Liver (tissue), 9 donors: ENCODE data around the gene DENND11. TPM values are rescaled to one million over a fixed set of nuclear protein-coding genes. Genes with fewer than 3 reads are reported as not detected.

ENCODE experiments used
- DNase-seq: peaks from one replicate; pipeline ENCODE4 v3.0.0-alpha.2; 2017; ENCODE audit warnings: low spot score
- H3K27ac ChIP-seq, 2 donors: one replicate each; pipeline ENCODE4 v1.7.0; 2013; ENCODE audit warnings: inconsistent platforms in 2 of 2, low read length in 2 of 2, control low read depth in 1 of 2, low read depth in 1 of 2, mild to moderate bottlenecking in 1 of 2
- H3K27me3 ChIP-seq, 4 donors: one replicate each; pipeline versions ENCODE4 v1.6.1 to v1.7.0; 2013; ENCODE audit warnings: low read length in 3 of 4, inconsistent platforms in 1 of 4, mild to moderate bottlenecking in 1 of 4, moderate library complexity in 1 of 4; ENCODE audit not compliant: control insufficient read depth in 4 of 4, insufficient read depth in 4 of 4
- H3K36me3 ChIP-seq, 4 donors: one replicate each; pipeline versions ENCODE4 v1.6.1 to v1.7.0; 2013; ENCODE audit warnings: low read length in 3 of 4, mild to moderate bottlenecking in 3 of 4, low read depth in 1 of 4, moderate library complexity in 1 of 4; ENCODE audit not compliant: control insufficient read depth in 4 of 4, insufficient read depth in 3 of 4
- H3K4me1 ChIP-seq, 4 donors: one replicate each; pipeline versions ENCODE4 v1.6.1 to v1.7.0; 2013; ENCODE audit warnings: low read length in 3 of 4, mild to moderate bottlenecking in 3 of 4, moderate library complexity in 1 of 4; ENCODE audit not compliant: control insufficient read depth in 4 of 4, insufficient read depth in 4 of 4
- H3K4me3 ChIP-seq, 3 donors: one replicate each; pipeline versions ENCODE4 v1.6.1 to v1.7.0; 2013; ENCODE audit warnings: low read length in 3 of 3, control low read depth in 1 of 3, low read depth in 1 of 3, mild to moderate bottlenecking in 1 of 3
- H3K9ac ChIP-seq, 2 donors: one replicate each; pipeline ENCODE4 v1.7.0; 2013; ENCODE audit warnings: low read length in 2 of 2, mild to moderate bottlenecking in 2 of 2, moderate library complexity in 2 of 2, control low read depth in 1 of 2, low read depth in 1 of 2
- H3K9me3 ChIP-seq, 4 donors: one replicate each; pipeline versions ENCODE4 v1.6.1 to v1.7.0; 2013; ENCODE audit warnings: low read length in 3 of 4; ENCODE audit not compliant: control insufficient read depth in 4 of 4
- EGR1 ChIP-seq, 2 donors: IDR thresholded peaks; 2 replicates each; pipeline ENCODE4 v1.6.1; 2016 to 2018; ENCODE audit warnings: antibody characterized with exemption in 2 of 2, low read depth in 2 of 2
- FOXA1 ChIP-seq: IDR thresholded peaks from 2 replicates; pipeline ENCODE4 v1.6.1; 2016; ENCODE audit warnings: antibody characterized with exemption
- FOXA2 ChIP-seq: IDR thresholded peaks from 2 replicates; pipeline ENCODE4 v1.6.1; 2016; ENCODE audit warnings: antibody characterized with exemption
- GABPA ChIP-seq, 2 donors: IDR thresholded peaks in 1 of 2; conservative IDR thresholded peaks in 1 of 2; 2 replicates each; pipeline ENCODE4 v1.6.1; 2016; ENCODE audit warnings: antibody characterized with exemption in 2 of 2, mild to moderate bottlenecking in 1 of 2, moderate library complexity in 1 of 2
- HNF4A ChIP-seq, 2 donors: conservative IDR thresholded peaks; 2 replicates each; pipeline ENCODE4 v1.6.1; 2016; ENCODE audit warnings: antibody characterized with exemption in 2 of 2, mild to moderate bottlenecking in 2 of 2
- HNF4G ChIP-seq: IDR thresholded peaks from 2 replicates; pipeline ENCODE4 v1.6.1; 2016; ENCODE audit warnings: antibody characterized with exemption
- JUND ChIP-seq, 2 donors: IDR thresholded peaks; 2 replicates each; pipeline ENCODE4 v1.6.1; 2016; ENCODE audit warnings: antibody characterized with exemption in 2 of 2
- NR2F2 ChIP-seq: IDR thresholded peaks from 2 replicates; pipeline ENCODE4 v1.6.1; 2016; ENCODE audit warnings: antibody characterized with exemption
- RAD21 ChIP-seq, 2 donors: IDR thresholded peaks; 2 replicates each; pipeline ENCODE4 v1.6.1; 2016; ENCODE audit warnings: antibody characterized with exemption in 2 of 2, mild to moderate bottlenecking in 2 of 2
- RXRA ChIP-seq, 2 donors: IDR thresholded peaks; 2 replicates each; pipeline ENCODE4 v1.6.1; 2017 to 2018; ENCODE audit warnings: antibody characterized with exemption in 2 of 2, mild to moderate bottlenecking in 1 of 2
- SP1 ChIP-seq: IDR thresholded peaks from 2 replicates; pipeline ENCODE4 v1.6.1; 2018; ENCODE audit warnings: antibody characterized with exemption, mild to moderate bottlenecking
- TAF1 ChIP-seq: conservative IDR thresholded peaks from 2 replicates; pipeline ENCODE4 v1.6.1; 2016; ENCODE audit warnings: antibody characterized with exemption, mild to moderate bottlenecking
- YY1 ChIP-seq: IDR thresholded peaks from 2 replicates; pipeline ENCODE4 v1.6.1; 2016; ENCODE audit warnings: antibody characterized with exemption, mild to moderate bottlenecking
- WGBS: extraction: QIAGEN DNeasy Blood & Tissue Kit; methylation state at CpG from one replicate; pipeline ENCODE4 v1.1.7; 2013; 5-methylcytosine and 5-hydroxymethylcytosine counted together
- polyA plus RNA-seq, 2 donors: library from polyadenylated mRNA; stranded (reverse) in 1 of 2; unstranded in 1 of 2; fragments of 200-250 nt in 1 of 2; fragments of >200 nt in 1 of 2; fragmentation: Nextera tagmentation in 1 of 2; extraction: Ambion mirVana in 1 of 2; gene quantifications; one replicate each; pipeline versions ENCODE4 v1.2.1 to v1.2.3, GENCODE V29; 2013 to 2015
- total RNA-seq, 2 donors: library from RNA; depleted of rRNA; stranded (reverse); fragments of >200 nt; gene quantifications; one replicate each; pipeline ENCODE4 v1.2.3, GENCODE V29; 2014
- TF ChIP-seq, protein P1 (sequence below): IDR thresholded peaks from 2 replicates; pipeline ENCODE4 v1.6.1; 2016; ENCODE audit warnings: antibody characterized with exemption
- TF ChIP-seq, protein P2 (sequence below): fragments of 150-350 bp; IDR thresholded peaks from 2 replicates; pipeline ENCODE4 v1.5.1; 2017; ENCODE audit warnings: improper control_type of control experiment, low read depth, low read length; ENCODE audit not compliant: missing input control
- TF ChIP-seq, protein P3 (sequence below): IDR thresholded peaks from 2 replicates; pipeline ENCODE4 v1.6.1; 2016; ENCODE audit warnings: antibody characterized with exemption, mild to moderate bottlenecking
- TF ChIP-seq, protein P4 (sequence below): IDR thresholded peaks from 2 replicates; pipeline ENCODE4 v1.6.1; 2016; ENCODE audit warnings: antibody characterized with exemption
- donor health status: healthy.
- donor health status: healthy.
- donor health status: healthy.
- donor health status: healthy.
- donor health status: healthy.

The DENND11 gene
- total and polyA plus RNA-seq, 4 donors = 8.4 to 48.4 (median 12.8) TPM

DNA sequence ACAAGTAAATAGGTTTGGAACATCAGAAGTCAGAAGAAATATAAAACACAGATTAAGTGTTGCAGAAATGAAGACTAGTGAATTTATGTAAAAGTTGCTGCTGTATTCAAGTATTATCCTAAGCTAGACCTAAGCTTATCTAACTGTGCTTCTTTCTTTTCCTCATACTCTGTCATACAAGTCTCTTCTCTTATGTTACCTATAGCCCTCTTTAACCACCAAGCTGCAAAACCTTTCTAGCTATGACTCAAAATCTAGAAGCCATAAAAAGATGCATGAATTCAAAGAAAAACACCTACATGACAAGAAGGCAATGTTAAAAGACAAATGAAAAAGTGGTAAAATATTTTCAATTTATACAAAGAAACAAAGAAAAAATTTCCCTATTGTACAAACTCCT, 23.0 kb downstream of the DENND11 start:
- Histone ChIP-seq H3K4me1 (no peaks in the 10 kb centered on the region), H3K36me3 (peaks cover 0 to 19% (median 8%) of the 10 kb centered on the region in 4 donors), H3K9ac (no peak overlapping the region), H3K4me3 (no peak overlapping the region), H3K9me3 (no peaks in the 10 kb centered on the region), H3K27ac (no peak overlapping the region), H3K27me3 (no peaks in the 10 kb centered on the region)
- TF ChIP-seq SP1 = no peak
- TF ChIP-seq NR2F2 = no peak
- TF ChIP-seq FOXA1 = no peak
- TF ChIP-seq, protein P1, sequence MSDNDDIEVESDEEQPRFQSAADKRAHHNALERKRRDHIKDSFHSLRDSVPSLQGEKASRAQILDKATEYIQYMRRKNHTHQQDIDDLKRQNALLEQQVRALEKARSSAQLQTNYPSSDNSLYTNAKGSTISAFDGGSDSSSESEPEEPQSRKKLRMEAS = no peak
- no peak for TF ChIP-seq RXRA (IDR thresholded peaks at IDR 0.05)
- TF ChIP-seq, protein P2, sequence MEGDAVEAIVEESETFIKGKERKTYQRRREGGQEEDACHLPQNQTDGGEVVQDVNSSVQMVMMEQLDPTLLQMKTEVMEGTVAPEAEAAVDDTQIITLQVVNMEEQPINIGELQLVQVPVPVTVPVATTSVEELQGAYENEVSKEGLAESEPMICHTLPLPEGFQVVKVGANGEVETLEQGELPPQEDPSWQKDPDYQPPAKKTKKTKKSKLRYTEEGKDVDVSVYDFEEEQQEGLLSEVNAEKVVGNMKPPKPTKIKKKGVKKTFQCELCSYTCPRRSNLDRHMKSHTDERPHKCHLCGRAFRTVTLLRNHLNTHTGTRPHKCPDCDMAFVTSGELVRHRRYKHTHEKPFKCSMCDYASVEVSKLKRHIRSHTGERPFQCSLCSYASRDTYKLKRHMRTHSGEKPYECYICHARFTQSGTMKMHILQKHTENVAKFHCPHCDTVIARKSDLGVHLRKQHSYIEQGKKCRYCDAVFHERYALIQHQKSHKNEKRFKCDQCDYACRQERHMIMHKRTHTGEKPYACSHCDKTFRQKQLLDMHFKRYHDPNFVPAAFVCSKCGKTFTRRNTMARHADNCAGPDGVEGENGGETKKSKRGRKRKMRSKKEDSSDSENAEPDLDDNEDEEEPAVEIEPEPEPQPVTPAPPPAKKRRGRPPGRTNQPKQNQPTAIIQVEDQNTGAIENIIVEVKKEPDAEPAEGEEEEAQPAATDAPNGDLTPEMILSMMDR = no peak
- TF ChIP-seq GABPA (IDR thresholded peaks at IDR 0.05 in 1 of 2, conservative IDR thresholded peaks at IDR 0.05 in 1 of 2) = no peak
- no peak for TF ChIP-seq HNF4G
- TF ChIP-seq FOXA2 = no peak
- no peak for DNase-seq

DNA sequence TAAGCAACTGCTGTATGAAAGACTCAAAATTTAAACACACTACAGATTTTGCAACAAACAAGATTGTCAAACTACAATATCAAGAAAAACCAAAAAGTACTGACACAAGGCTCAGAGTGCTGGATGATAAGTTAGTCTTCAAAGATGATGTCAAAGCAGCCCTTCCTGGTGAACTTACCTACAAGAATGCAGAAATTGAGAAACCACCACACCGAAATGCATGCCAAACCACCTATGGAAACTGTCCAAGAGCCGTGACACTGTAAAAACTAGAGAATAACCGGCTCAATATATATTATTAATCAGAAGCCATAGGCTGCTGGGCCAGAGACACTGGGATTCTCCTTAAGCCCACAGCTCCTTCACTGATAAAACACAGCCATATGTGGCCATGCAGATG, 25.3 kb downstream of the DENND11 start:
- TF ChIP-seq SP1 (no peak), TAF1 (no peak), HNF4A (conservative IDR thresholded peaks at IDR 0.05) (no peak), JUND (IDR thresholded peaks at IDR 0.05) (no peak), RAD21 (IDR thresholded peaks at IDR 0.05) (no peak), YY1 (no peak), FOXA2 (no peak), NR2F2 (no peak), FOXA1 (no peak), EGR1 (IDR thresholded peaks at IDR 0.05; ENCODE audit: low read depth in 2 of 2) (no peak)
- TF ChIP-seq, protein P3, sequence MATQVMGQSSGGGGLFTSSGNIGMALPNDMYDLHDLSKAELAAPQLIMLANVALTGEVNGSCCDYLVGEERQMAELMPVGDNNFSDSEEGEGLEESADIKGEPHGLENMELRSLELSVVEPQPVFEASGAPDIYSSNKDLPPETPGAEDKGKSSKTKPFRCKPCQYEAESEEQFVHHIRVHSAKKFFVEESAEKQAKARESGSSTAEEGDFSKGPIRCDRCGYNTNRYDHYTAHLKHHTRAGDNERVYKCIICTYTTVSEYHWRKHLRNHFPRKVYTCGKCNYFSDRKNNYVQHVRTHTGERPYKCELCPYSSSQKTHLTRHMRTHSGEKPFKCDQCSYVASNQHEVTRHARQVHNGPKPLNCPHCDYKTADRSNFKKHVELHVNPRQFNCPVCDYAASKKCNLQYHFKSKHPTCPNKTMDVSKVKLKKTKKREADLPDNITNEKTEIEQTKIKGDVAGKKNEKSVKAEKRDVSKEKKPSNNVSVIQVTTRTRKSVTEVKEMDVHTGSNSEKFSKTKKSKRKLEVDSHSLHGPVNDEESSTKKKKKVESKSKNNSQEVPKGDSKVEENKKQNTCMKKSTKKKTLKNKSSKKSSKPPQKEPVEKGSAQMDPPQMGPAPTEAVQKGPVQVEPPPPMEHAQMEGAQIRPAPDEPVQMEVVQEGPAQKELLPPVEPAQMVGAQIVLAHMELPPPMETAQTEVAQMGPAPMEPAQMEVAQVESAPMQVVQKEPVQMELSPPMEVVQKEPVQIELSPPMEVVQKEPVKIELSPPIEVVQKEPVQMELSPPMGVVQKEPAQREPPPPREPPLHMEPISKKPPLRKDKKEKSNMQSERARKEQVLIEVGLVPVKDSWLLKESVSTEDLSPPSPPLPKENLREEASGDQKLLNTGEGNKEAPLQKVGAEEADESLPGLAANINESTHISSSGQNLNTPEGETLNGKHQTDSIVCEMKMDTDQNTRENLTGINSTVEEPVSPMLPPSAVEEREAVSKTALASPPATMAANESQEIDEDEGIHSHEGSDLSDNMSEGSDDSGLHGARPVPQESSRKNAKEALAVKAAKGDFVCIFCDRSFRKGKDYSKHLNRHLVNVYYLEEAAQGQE = no peak
- TF ChIP-seq, protein P2 = no peak
- TF ChIP-seq, protein P4, sequence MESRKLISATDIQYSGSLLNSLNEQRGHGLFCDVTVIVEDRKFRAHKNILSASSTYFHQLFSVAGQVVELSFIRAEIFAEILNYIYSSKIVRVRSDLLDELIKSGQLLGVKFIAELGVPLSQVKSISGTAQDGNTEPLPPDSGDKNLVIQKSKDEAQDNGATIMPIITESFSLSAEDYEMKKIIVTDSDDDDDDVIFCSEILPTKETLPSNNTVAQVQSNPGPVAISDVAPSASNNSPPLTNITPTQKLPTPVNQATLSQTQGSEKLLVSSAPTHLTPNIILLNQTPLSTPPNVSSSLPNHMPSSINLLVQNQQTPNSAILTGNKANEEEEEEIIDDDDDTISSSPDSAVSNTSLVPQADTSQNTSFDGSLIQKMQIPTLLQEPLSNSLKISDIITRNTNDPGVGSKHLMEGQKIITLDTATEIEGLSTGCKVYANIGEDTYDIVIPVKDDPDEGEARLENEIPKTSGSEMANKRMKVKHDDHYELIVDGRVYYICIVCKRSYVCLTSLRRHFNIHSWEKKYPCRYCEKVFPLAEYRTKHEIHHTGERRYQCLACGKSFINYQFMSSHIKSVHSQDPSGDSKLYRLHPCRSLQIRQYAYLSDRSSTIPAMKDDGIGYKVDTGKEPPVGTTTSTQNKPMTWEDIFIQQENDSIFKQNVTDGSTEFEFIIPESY = no peak
- H3K27ac ChIP-seq = no peak overlapping the region
- peaks cover 0 to 15% (median 8%) of the 10 kb centered on the region in 4 donors for H3K36me3 ChIP-seq
- no peaks in the 10 kb centered on the region for H3K27me3 ChIP-seq
- no peaks in the 10 kb centered on the region for H3K9me3 ChIP-seq
- DNase-seq = no peak
- no peaks in the 10 kb centered on the region for H3K4me1 ChIP-seq
- WGBS = 91% methylated on average over 3 of the region's 3 CpGs
- H3K4me3 ChIP-seq = no peak overlapping the region
- H3K9ac ChIP-seq = peak overlapping the region in 1 of 2 donors; percentile 36
